Stimulated activated CD4-positive, alpha-beta T cell treated with anti-CD3 and anti-CD28 coated beads, Interleukin-4, amount 100 ng/mL, for 4 hours (primary cell): ENCODE results near the gene CCNL1.

Experiments
- DNase-seq, 2 experiments: peaks; one replicate each; pipeline ENCODE4 v3.0.0-alpha.2; 2020

Gene CCNL1

DNA sequence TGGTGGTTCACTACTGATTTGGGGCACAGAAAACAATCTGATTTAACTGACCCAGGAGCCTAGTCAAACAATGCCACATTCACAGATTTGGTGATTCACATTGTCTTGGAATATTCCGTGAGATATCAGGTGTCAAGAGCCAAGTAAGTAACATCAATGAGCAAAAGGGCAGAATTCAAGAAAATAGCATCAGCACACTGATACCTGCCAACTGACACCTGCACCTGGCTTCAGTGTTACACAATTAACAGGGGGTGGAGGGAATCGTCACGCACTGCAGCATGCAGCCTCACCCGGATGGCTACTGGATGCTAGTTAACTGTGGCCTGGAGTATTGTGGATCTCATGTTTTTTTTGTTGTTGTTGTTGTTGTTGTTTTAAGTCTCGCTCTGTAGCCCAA lies 17.6 kb downstream of the CCNL1 start:
- DNase-seq: no peak

DNA sequence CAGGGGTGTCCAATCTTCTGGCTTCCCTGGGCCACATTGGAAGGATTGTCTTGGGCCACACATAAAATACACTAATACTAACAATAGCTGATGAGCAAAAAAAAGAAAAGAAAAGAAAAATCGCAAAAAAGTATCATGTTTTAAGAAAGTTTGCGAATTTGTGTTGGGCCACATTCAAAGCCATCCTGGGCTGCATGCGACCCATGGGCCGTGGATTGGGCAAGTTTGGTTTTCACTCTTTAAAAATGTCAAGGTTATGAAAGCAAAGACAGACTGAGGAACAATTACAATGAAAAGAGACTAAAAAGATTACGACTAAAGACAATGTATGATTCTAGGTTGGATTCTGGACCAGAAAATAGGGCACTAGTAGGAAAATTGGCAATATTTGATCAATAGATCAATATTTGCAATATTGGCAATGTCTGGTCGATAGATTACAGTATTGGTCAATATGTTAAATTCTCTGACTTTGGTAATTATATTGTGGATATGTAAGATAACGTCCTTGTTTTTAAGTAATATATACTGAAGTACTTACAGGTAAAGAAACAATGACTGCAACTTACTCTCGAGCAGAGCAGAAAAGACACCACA lies 19.9 kb downstream of the CCNL1 start:
- DNase-seq: no peak

DNA sequence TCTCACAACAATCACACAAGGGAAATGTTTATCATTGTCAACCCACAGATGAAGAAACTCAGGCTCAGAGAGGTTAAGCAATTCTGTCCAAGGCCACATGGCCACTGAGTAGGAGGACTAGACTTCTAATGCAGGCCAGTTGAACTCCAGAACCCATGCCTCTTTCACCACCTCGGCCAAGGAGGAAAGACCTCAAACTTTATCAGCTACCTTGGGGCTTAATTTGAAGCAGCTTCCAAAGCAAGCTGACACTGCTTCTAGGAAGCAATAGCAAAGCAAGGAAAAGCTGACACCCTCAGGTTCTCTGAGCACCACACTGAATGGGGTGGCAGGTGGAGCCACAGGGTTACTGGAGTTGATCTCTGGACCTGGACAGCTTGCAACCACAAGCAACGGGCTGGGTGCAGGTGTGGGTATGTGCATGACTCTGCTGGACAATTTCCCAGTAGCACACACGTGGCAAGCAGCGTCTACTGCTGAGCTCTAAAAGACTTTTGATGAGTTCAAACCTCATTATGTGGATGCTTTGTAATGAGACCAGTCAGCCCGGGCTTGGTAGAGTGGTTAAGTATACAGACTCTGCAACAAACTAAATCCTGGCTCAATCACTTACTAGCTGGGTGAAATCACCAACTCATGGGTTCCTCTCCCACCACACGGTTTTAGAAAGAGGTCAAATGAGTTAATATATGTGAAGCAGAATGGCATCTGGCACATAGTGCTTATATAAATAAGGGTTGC lies 23.1 kb downstream of the CCNL1 start:
- DNase-seq: no peak

DNA sequence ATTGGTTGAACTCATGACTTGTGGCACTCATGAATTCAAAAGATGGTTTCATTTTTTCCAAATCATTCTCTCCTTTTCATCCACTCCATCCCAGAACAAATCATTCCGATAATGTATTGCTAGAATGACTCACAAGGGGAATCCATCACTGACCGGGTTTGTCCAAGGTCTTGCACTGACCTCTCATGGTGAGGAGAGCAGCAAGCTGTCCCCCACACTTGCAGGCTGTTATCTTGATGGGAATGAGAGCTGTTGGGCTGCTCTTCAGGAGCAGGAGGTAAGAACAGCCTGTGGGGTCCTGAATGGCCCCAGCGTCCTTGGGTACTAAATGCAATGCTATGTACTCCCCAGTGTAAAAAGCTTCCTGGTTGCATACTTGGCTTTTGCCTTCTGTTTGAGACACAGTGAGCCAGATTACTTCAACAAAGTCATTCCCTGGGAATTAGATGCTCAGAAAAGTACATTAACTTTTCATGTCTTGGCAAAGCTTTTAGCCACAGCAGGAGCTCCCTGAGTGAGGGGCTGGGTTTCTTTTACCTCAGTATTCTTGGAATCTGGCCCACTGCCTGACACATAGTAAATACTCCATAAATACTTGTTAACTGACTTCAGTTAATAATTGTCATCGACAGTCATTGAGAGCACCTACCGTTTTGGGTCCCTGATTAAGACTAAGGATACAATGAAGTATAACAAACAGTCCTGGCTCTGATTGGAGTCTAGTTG lies 24.1 kb downstream of the CCNL1 start:
- DNase-seq: no peak

DNA sequence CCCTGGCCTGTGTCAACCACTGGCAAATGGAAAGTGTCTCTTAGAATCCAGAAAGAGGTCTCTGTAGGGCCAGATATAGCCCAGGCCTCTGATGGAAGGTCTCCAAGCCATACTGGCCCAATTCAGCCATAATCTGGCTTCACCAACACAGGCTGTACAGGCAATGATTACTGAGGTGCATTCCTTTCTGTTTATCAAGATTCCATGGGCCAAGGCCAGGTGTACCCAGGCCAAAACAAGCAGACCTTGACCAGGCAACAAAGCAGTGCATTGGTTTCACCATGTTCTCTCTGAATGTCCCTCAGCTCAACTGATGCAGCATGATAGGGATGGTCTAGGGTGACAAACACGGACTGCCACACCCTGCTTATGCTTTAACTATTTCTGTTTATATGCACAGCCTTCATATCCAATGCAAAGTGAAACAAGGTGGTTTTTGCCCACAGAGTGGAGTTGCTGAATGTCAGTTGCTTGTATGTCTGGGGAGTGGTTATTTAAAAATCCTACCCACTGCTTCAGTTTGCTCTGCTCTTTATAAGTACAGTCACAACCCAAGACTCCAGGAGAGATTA lies 25.2 kb downstream of the CCNL1 start:
- DNase-seq: no peak

DNA sequence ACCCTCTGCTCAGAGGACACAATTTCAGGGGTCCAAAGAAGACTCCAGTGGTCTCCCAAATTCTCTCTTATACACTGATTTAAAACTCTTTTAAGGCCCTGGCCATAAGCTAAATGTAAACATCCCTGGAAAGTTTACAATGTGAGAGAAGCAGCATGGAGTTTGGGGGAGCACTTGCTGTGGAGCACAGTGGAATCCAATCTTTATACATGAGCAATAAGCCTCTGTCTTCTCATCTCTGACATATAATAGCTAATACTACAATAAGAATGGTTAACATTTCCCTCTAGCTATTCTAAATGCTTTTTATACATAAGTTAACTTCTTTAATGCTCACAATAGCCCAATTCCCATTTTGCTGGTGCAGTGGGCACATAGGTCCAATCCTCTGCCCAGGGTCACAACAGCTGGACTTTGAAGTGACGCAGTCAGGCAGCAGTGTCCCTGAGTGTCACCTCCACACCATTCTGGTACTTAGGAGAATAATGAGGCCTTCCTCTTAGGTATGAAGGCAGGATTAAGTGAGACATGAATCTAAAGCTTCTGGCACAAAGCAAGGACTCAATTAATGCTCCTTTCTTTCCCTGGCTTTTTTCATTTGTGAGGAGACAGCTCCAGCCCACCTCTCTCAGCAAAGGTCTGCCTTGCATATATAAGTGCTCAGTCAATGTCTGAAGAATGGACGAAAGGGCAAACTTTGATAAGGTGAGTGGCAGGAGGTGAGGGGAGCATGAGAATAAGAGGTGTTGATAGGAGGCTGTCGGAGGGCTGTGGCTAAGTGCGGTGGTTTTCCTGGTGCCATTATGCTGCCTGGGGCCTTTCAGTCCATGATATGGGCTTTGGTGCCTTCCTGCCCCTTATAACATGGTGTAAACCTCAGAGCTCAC lies 26.3 kb downstream of the CCNL1 start:
- no peak for DNase-seq

DNA sequence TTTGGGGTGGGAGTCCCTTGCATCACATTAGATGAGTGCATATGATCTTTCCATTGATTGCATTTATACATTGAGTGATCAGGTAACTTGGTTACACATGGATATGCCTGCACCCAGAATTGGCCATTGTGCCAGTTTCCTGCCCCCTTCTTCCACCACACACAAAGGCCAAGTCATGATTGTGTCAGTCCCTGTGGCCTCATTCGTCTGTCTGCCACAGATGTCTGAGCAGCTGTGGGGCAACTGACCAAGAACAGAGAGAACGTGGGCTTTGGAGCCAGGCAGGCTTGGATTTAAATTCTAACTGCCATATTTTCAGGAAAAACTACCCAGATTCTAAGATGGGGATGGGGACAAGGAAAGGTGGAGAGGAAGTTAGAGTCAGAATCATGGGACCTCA lies 27.0 kb downstream of the CCNL1 start:
- no peak for DNase-seq

DNA sequence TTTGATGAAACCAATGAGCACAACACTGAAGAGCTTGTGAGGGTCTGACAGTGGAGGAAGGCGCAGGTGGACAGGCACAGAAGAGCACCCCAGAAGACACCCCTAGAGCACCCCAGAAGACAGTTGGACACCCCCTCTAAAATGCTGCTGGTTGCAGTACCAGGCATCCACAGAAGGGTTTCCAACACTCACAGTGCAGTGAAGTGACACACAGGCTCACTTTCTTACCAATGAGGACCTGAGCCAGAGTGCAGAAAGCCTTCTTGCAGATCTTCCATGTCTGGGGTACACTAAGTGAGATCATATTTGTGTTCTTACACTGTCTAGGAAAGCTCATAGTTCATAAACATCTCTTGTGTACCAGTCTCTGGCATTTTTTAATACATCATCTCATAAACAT lies 27.6 kb downstream of the CCNL1 start:
- DNase-seq: no peak

DNA sequence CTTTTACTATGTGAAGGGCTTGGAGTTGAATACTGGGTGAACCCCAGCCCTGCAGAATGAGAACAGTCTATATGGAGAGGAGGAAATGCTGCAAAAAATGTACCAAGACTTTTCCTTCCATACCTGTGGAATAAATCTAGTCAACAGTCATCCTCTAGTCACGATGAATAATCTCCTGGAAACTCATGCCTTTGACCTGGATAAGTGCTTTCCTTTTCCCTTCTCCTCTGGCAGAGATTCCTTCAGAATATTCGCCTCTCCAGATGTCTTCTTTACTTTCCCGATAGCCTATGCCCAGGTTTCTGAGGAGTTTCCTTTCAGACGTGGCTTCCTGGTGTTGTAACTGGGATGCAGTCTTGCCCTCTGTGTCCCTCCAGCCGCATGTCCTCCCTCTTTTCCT lies 28.1 kb downstream of the CCNL1 start:
- DNase-seq: no peak

DNA sequence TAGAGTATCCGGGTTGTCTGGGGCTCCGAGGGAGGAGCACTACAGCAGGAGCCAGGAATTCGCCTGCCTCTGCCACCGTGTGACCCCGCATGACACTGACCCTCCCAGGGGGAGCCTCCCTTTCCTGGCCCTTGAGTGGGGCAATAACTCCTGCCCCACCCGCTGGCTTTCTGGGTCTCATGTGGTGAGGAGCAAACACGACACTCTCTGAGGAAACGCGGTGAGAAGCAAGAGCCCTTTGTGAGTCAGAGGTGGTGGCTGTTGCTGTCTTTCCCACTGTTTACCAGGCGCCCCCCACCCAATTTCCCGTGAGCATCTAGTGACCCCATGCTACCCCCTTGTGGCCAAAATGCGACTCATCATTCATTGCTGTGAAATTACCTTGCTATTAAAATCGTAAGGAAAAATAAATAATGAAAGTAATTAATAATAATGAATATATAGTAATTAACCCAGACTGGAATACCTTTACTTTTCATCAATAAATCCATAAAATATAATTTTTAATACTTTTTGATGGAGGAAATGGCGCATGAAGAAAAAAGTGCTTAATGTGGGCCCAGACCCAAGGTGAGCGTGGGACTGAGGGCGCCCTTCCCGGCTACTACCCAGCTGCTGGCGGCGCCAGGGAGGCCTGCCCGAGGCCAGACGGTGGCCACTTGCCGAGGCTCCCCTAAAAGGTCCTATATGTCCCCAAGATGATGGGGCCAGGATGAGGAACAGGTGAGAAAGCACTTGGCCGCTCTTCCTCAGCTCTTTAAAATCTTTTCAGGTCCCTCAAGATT lies 29.3 kb downstream of the CCNL1 start:
- DNase-seq: peak; percentile 52 to 75

DNA sequence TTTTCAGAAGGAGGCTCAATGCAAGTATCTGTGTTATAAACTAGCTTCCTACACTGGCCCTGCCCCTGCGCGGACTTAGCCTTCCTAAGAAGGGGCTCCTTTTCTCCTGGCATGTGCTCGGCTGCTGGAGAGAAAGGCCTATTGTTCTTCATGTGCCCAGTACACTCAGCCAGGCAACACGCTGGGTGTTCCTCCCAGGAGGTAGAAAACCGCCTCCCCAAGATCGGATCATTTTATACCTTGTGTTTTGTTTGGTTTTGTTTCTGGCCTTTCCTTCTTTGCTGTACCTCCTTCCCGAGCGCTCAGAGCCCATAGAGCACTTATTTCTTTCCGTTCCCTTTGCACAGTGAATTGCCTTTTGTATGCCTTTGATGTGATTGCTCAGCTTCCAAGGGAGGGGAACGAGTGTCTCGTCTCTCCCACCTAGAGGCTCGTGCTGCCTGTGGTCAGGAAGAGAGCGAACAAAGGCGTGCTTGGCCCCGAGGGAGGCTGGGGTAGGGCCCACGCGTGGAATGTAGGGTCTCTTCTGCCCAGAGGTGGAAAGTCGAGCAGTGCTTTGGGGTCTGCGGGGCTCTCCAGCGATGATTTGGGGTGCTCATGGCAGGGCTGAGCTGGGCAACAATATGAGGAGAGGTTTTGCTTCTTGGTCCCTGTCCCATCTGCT lies 30.0 kb downstream of the CCNL1 start:
- DNase-seq: peak; percentile 12 to 30

DNA sequence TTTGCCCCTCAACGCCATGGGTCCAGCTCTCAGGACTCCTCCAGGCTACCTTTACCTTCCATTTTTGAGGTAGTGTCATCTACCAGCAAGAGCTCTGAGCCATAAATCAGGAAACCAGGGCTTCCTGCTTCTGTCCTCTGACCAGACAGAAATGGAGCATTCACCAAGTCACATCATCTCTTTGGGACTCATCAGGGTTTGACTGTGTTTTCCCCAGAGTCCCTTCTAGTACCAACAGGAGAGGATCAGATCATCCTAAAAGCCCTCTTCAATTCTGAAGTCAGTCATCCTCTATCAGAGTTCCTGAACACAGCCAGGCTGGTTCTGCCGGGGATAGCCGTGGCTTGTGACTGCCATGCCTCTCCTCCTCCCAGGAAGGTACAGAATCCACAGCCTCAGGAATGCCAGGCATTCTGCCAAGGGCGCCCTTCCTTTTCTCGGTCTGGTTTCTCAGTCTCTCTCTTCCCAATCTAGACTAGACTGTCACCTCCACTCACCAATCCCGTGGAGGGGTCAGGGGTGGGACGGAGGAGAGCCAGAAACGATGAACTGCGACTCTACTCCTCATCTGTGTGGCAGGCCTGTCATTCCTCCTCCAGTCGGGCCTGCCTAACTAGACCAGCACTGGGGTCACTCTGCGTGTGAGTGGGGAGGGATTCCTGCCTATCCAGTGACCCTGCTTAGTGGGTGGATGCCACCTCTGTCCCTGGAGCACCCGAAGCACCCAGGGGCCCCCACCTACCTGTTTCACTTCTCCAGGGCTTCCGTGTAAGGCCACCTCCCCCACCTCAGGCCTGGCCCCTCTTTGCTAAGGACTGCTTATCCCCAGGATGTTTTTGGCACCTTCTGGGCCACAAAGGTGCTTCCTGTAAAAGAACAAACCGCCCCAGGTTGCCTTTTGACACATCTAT lies 30.9 kb downstream of the CCNL1 start:
- DNase-seq: no peak

DNA sequence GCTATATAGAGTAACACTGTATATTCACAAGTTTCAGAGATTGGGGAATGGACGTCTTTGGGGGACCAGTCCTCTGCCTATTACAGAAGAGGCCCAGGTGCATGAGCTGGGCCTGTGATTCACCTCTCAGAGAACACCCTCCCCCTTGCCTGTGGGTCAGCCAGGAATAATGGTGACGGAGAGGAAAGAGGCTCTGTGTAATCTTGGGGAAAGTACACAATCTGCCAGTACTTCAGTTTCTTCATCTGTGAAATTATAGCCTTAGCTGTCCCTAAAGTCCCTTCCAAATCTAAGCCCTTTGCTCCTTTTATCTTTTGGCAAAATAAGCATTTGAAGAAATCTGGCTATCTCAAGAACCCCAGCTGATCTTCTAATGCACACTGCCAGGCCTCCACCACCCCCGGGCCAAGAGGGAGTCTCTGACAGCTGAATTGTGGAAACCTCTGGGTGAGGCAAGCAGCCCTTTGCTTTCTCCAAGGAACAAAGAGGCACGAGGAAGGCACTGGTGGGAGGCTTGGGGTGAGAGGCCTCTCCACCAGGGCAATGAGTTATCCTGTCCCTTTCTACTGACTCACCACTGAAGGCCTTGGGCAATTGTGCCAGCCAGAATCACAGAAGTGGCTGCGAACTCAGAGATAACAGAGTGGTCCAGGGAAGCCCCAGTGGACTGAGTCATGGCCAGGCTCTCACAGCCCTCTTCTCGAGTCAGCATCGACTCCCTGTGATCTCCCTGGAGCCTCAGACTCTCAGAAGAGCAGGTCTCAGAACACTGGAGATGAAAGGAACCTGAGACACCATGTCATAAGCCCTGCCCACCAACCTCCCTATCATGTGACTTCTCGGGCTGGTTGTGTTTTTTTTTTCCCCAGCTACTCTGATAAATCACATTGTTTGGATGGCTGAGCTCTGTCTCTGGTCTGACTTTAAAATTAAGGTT lies 31.8 kb downstream of the CCNL1 start:
- DNase-seq: peak; percentile 27 to 63

DNA sequence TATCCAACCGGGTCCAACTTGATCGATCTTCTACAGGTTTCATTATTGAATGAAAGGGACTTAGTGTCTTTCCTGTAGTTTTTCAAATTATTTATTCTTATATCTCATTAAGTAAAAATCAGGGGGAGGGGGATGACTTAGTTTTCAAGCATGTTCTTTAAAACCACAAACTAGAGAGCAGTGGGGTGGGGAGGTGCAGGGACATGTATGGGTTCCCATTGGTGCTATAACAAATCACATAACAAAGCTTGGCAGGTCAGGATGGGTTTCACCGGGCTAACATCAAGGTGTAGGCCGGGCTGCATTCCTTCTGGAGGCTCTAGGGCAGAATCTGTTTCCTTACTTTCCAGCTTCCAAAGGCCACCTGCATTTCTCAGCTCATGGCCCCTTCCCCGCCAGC lies 32.7 kb downstream of the CCNL1 start:
- DNase-seq: no peak

DNA sequence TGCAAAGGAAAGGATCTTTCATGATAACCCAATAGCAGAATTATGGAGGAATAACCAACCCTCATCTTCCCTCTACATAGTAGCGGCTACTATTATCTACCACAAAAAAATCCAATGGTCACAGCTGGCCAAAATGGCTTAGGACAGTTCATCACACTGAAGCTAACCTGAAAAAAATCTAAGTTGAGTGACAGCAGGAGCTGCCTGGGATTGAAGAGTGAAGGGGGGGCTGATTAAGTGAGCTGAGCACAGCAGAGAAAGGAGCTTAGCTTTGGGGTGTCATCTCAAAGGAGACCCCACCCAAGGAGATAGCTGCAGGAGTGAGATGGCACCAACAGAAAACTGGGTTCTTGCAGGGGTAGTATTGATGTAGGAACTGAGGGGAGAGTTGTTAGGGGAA lies 33.6 kb downstream of the CCNL1 start:
- no peak for DNase-seq

DNA sequence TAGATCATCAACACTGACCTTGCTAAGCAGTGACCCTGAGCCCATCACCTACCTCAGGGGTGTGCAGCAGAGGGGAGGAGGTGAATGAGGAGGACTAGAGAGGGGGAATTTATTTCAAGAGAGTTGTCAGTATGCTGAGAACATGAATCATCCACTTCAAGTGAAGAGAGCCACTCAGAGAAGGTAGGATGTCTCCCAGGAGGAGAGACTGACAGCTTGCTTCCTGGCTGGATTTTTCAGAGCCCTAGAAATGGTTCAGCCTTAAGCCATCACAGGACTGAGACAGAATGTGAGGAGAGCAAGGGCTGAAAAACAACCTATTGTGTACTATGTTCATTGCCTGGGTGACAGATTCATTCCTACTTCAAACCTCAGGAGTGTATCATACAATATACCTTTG lies 34.8 kb downstream of the CCNL1 start:
- no peak for DNase-seq

DNA sequence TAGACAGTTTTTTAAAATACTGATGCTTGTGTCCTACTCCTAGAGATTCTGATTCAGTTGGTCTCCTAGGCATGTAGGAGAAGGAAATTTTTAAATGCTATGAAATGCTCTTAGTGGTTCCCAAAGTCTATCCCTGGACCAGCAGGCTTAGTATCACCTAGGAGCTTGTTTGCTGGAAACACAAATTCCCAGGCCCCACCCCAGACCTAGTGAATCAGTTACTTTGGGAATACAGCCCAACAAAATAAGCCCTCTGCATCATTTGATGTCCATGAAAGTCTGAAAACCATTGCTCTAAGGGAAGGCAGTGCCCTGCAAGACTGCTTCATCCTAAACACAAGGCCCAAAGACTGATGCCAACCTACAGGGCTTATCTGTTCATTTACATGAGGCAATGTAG lies 36.3 kb downstream of the CCNL1 start:
- no peak for DNase-seq

DNA sequence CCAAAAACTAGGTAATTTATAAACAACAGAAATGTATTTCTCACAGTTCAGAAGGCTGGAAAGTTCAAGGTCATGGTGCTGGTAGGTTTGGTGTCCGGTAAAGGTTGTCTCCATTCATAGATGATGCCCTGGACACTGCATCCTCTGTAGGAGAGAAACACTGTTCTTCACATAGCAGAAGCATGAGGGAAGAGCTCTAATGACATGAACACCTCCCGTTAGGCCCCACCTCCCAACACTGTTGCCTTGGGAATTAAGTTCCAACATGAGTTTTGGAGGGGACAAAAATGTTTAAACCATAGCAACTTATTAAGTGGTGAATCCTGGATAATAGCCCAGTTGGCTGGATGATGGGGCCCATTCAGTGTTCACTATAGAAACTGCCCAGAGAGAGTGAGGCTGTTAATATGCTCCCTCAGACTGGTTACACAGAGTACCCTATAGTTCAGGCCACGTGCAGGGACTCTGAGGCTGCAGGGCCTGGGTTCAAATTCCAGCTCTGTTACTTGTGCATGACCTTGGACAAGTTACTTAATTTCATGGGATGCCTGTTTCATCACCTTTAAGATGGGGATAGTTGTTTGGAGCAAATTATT lies 37.0 kb downstream of the CCNL1 start:
- no peak for DNase-seq

DNA sequence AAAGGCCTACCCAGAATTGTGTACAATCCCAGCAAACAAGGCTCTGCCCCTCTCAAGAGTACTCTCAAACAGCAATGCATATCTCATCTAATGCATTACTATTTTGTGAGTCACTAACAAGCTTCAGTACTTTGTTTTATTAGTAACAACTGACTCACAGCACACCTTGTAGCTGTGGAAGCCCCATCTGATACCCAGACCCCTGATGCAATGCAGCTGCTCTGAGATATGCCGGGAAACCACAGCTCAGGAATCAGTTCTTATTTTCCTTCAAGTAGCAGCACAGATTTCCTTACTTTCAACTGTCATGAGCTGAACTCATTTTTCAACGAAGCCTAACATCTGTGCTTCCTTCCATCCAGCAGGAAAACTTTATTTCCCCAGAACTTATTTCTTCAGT lies 37.8 kb downstream of the CCNL1 start:
- DNase-seq: no peak
